Left renal pelvis (tissue), 4 donors: Measurements from ENCODE around the gene CDKL4. TPM values are rescaled to one million over a fixed set of nuclear protein-coding genes. Genes with fewer than 3 reads are reported as not detected.
"Not testable (repeated sequence)": the region's sequence is repeated elsewhere in the genome, so short reads cannot be mapped to it uniquely, and the experiment has no call there.

Experiments used
- DNase-seq, 4 donors: peaks; one replicate each; pipeline ENCODE4 v3.0.0-alpha.2; 2013; ENCODE audit warnings: low read depth in 4 of 4, low spot score in 3 of 4
- polyA plus RNA-seq, 4 donors: library from polyadenylated mRNA; unstranded; fragments of 120-200 nt; gene quantifications; one replicate each; pipeline ENCODE4 v1.2.1, GENCODE V29; 2013; ENCODE audit not compliant: insufficient read length in 4 of 4

CDKL4 gene
- polyA plus RNA-seq, 4 donors, result 0.19 to 1.2 (median 0.61) TPM

DNA sequence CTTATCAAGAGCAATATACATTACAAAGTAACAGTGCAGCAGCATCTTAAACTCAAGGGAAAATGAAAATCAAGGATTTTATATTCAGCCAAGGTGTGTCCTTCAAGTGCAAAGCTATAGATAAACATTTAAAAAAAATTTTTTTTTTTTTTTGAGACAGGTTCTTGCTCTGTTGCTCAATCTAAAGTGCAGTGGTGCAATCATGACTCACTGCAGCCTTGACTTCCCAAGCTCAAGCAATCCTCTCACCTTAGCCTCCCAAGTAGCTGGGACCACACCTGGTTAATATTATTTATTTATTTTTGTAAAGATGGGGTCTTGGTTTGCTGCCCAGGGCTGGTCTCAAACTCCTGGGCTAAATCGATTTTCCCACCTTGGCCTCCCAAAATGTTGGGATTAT lies 9.0 kb downstream of the CDKL4 start:
- no peak for DNase-seq

DNA sequence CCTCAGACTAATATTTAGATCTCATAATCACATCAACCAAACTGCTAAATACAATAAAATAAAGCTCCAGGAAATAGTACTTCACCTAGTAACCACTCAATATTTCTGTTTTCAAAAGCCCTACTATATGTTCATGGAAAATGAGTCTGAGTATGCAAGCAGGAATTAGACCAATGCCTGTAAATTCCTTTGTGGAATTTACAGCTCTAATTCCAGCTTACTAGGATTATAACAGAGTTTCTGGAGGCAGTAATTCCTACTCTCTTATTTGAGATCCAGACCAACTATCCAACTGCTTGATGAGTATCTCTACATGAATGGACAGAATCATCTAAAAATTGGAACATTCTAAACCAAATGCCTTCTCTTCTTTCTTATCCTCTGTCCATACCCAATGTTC lies 11.6 kb downstream of the CDKL4 start:
- no peak for DNase-seq

DNA sequence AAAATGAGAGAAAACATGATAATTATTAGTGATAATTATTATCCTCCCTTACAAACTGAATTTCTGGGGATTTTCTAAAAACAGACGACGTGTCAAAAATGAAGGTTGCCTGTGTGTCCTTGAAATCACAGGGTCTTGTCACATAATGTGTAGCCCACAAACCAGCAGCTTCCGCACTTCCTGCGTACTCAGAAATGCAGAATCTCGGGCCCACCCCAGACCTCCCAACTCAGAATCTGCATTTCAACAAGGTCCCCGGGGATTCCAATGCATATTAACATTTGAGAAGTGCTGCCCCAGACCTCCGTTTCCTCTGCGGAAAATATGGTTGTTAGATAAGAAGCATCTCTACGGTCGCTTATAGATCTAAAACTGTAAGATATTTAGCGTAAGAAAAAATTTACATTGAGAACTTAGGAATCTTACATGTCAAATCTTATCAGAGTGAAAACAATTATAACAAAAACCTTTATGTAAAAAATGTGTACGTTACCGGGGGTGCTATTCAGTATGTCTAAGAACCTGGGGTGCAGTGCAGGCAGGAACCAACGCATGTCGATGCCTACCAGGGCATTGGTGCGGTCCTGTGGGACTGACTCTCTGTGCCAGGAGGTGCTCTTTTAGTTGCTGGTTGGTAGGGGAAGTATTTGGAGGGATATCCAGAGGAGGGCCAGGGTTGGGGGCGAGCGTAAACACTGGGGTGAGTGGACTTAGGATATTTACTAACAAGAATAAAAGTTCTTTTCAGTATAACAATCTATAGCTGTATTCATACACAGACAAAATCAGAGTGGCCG lies 15.2 kb downstream of the CDKL4 start:
- DNase-seq, result peak in 1 of 4 donors; percentile 8

DNA sequence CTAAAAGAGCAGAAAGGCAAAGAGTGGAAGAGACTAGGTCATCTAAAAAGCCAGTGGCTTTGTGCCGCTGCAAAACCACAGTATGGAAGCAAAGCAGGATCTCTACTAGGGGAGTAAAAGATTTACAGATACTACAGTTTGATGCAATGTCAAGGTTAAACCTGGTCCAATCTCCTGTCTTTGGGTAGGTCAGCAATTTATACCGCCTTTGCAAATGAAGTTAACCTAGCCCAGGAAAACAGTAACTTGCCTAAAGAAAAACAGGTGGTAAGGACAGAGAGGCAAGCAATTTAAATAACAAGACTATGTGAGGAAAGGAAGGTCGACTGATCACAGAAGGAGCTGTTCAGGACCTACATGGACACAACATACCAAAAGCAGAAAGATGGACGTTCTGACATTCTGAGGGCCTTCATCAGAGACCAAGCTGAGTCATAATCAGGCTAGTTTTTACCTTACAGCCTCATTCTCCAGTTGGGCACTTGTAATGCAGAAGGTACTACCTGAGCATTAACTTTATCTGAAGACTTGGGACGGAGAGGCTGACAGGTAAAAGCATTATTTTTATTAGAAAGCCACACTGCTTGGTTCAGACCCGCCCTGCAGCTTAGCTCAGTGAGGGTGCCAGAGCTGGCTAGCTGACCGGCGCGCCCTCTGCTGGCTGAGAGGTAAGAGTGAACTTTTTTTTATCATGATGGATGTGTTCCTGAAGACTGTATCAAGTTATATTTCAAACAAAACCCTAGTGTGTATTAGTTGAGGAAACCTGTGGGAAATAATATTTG lies 15.9 kb downstream of the CDKL4 start:
- DNase-seq, result peak in 3 of 4 donors; percentile 29 to 45 (median 42)

DNA sequence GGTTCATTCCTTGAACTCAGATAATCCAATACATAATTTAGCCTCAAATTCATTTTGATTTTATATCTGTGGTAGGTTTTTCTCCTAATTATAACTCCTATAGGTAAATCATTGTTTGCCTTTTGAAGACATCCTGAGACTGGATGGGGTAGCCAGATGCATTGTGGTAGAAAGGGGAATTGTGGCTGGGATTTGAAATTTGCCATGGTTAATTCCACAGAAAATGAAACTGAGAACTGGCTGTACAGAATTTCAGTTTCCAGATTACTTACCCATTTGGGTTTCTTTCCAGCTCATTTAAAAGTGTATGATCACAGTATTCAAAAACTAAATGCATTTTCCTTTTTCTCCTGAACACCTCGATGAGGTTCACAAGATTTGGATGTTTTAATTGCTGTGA lies 18.2 kb downstream of the CDKL4 start:
- DNase-seq, result no peak

DNA sequence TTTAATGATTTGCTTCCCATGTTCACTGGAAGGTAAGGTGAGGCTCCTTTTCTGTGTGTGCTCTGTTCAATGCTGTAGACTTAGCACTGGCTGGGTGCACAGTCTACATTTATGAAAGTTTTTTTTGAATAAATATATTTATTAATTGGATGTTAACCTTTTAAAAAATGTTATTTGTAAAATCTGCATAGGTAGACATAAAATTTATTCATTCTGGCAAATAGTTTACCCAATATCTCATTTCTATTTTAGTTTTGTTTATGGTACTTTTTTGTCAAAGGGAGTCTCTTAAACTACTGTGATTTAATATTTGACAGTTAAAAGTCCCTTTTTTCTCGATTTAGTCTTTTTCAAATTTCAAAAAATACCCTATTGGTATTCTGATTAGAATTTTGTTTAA lies 19.9 kb downstream of the CDKL4 start:
- DNase-seq, result no peak

DNA sequence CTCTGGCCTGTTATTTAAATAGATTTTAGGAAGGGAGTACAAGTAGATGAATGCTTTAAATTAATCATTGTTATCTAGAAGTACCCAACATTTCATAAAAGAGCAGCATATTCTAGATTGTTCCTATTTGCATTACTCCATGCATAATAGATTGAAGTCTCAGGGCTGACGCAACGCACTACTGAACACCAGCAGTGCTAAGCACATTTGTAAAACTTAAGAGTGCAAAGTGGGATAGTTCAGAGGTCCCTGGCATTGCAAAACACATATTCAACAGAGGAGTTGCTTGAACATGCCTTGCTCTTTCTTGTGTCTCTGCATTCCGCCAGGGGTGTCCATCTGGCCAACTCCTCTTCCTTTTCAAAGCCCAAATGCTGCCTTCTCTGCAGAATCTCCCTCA lies 22.3 kb downstream of the CDKL4 start:
- no peak for DNase-seq

DNA sequence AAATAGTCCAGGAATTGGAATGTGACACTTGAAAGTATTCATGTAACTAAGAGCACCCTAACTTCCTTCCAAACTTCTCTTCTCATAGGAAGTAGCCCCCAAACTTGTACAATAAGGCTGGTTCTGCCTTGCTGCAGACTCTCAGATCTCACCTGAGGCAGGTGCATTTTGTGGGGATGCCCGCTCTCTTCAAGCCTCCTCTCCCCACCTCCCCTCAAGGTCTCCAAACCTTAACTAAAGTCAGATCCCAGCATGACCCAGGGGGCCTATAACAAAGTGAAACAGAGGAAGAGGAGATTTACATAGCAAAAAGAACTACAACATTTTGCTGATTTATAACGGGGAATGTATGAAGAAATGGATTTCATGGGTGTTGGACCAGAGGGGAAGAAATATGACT lies 23.6 kb downstream of the CDKL4 start:
- DNase-seq, result no peak

DNA sequence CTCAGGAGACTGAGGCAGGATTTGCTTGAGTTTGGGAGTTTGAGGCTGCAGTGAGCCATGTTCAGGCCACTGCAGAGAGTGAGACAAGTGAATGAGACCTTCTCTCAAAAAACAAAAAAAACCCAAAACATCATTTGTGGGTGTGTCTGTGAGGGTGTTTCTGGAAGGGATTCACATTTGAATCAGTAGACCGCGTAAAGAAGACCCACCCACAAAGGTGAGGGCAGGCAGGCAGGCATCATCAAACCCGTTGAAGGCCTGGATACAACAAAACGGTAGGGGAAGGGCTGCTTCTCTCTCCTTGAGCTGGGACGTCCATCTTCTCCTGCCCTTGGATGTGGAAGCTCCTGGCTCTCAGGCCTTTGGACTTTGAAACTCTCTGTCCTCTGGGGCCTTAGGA lies 25.4 kb downstream of the CDKL4 start:
- DNase-seq, result no peak

DNA sequence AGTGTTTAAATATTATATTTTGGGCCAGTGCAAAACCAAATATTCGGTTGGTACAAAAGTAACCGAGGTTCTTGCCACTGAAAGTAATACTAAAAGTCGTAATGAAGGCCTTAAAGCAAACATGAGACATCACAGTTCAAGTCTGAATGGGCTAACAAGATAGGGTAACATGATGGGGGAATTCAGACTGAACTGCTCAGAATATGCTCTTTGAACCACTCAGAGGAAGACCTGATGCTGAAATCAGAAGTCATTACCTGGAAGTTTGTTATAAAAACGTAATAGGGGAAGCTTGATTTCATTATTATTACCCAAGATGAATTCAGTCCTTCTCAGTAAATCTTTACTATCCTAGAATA lies 26.6 kb downstream of the CDKL4 start:
- no peak for DNase-seq

DNA sequence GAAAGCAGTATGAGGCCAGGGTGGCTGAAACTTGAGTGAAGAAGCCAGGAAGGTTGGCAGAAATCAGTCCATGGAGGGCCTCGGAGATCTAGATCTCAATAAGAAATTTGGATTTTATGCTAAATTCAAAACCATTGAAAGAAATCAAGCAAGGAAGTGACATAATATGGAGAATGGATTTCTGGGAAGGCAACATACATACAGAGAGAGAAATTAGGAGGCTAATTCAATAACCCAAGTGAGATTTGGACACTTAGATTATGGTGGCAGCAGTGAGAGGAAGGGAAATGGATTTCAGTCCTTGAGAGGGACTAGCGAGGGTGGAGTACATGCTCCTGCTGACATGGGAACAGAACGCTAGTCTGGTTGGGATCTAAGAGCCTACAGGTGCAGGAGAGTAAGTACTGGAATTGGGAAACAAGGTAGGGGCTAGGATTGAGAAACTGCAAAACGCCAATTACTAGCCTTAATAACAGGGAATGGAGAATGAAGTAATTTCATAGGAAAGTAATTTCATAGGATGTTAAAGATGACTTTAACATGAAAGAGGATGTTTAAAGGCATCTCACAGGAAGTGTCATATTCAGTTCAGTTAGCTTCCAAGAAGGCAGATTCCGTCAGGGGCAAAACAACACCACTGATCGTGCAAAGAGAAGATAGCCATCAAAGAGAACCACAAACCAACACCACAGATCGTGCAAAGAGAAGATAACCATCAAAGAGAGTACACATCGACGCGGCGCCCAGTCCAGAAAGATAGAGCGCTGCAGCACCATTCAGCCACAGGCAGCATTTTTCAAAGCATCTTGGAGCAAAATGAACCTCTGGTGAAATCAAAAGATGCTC lies 27.2 kb downstream of the CDKL4 start:
- DNase-seq, result no peak

DNA sequence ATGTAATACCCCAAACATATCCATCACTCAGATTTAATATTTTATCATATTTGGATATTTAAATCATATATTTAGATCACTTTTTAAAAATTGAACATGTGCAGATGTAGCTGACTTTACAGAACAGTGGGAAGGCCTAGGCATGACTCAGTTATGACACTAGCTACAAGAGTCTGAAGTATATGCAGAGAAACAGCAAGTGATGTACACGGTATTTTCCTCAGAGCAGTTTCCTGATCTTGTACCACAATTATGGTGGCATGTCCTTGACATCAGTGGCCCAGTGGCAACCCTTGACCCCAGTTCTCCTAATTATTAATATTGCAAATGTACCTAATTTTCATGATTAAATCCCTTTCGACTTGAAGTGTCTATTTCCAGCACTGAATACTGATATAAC lies 28.2 kb downstream of the CDKL4 start:
- DNase-seq, result no peak

DNA sequence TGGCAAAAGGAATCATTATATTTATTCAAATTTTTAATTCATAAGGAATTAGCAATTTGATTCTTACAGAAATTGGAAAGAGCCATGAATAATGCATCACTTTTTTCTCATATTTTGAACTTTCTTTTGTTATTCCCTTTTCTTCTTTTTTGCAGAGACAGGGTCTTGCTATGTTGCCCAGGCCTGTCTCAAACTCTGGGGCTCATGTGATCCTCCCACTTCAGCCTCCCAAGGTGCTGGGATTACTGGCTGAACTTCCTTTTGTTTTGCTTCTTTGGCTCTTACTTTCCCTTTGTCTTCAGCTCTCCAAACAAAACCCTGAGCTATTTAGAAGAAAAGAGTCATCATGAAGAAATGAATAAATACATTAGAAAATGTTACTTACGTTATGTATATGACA lies 30.8 kb downstream of the CDKL4 start:
- DNase-seq, result no peak

DNA sequence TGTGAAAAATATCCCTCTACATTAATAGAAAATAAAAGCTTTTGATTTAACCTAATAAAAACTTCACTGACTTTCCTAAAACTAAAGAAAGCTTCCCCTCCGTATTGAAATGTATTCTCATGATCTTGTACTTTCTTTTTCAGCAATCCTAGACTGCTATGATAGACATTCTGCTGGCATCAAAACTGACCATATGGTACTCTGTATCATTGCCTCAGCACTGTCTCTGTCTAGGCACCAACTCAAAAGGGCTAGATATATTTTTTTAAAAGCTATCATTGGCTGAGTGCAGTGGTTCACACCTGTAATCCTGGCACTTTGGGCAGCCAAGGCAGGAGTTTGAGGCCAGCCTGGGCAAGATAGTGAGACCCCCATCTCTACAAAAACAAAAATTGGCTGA lies 32.9 kb downstream of the CDKL4 start:
- DNase-seq, result no peak

DNA sequence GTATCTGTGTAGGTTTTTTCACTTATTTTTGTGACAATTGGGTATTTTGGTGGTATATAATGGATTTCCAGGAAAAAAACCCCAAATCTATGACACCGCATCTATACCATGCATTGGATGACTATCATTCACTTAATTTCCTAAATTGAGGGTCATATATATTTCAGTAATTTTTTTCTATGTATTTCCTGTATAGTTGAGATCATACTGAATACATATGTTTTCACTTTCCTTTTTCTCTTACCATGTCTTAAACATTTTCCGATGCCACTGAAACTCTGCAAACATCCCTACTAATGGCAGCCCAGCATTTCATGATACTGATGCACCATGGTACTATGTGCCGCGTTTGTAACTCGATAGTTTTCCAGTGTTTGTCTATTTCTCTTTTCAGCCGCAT lies 40.4 kb downstream of the CDKL4 start:
- DNase-seq, result no peak

DNA sequence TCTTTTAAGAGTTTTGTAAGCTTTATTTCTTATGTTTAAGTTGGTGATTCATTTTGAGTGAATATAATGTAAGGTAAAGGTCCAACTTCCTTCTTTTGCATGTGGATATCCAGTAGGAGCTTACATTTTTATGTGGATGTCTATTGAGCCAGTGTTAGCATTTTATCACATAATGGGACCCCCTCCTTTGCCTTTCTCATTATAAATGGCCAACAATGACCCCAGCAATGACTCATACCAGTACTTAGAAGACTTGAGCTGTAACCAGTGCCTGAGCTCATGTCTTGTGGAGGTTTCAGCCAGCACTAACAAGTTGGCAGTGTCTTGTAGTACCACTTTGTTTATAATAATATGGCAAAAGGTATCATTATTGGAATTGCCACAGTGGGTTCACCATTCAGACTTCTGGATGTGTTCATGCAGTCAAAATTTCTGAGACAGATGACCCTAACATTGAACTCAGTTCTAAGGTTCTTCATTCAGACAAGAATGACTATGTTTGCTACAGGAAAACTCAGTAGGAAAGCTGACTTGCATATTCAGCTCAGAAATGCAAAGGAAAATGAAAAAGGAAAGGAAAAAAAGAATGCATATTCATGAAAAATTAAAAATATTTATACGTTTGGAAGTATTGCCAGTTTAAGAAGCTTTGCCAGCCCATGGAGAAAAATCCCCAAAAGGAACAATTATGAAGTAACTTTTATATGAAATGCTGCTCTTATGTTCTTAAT lies 41.0 kb downstream of the CDKL4 start:
- no peak for DNase-seq

DNA sequence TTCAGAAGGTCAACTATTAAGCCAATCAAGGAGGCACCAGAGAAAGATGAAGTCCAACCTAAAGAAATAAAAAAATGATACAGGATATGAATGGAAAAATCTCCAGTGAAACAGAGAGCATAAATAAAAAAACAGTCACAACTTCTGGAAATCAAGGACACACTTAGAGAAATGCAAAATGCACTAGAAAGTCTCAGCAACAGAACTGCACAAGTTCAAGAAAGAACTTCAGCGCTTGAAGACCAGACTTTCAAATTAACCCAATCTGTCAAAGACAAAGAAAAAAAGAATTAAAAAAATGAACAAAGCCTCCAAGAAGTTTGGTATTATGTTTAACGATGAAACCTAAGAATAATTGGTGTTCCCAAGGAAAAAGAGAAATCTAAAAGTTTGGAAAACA lies 46.8 kb downstream of the CDKL4 start:
- DNase-seq, result not testable (repeated sequence)

DNA sequence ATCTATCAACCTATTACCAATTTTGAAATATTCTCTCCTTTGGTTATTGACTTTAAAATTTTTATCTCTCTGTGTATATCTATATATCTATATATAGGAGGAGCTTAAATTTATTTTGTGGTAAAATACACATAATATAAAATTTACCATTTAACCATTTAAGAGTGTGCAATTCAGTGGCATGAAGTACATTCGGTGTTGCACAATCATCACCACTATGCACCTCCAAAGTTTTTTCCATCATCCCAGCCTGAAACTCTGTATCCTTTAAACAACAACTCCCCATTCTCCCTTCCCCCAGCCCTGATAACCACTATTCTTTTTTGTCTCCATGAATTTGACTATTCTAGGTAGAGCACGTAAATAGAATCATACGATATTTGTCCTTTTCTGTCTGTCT lies 49.1 kb downstream of the CDKL4 start:
- DNase-seq, result no peak

DNA sequence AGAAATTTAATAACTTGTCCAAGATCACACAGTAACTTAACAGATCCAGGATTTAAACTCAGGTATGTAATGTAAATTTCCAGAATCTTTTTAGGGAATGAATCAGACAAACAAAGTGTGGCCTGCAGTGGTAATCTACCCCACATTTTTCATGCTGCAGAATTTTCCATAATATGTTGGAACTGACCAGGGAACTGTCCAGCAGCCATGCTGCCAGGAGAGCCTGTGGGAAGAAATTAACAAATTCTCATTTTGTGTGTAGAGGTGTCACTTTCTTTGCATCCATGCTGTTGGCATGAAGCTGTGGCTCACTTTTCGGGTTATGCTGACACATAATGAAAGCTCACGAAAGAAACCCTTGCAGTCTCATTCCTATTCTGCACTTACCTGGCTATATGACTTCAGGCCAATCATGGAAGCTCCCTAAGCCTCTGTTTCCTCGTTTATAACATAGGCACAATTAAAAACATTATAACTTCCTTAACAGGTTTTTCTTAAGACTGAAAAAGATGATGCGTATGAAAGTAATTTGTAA lies 54.7 kb downstream of the CDKL4 start:
- DNase-seq, result no peak

DNA sequence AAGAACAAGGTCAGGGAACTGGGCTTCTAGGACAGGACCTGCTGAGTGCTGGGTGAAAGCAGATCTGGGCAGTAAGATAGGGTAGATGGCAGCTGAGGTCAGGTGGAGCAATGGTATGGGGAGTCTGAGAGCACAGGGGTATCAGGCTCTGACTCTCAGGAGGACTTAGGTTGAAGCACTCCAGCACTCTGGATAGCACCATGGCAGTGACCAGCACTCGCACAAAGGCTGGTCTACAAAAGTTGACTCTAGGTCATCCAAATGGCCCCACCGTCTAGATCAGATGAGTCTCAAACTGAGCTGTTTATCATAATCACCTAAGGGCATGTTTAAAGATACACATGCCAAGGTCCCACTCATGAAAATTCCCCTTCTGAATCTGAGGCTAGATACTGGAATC lies 60.1 kb downstream of the CDKL4 start:
- no peak for DNase-seq
